Muscle of leg (tissue), 11 donors: ENCODE data around the gene CTNNB1. TPM values are rescaled to one million over a fixed set of nuclear protein-coding genes. Genes with fewer than 3 reads are reported as not detected.

ENCODE experiments used
- DNase-seq: peaks from one replicate; pipeline ENCODE4 v3.0.0; 2013
- H3K27ac ChIP-seq: one replicate; pipeline ENCODE4 v1.5.1; 2013; ENCODE audit warnings: mild to moderate bottlenecking, low read length, control low read depth
- H3K27me3 ChIP-seq: one replicate; pipeline ENCODE4 v1.6.1; 2013; ENCODE audit warnings: low read length; ENCODE audit not compliant: control insufficient read depth, insufficient read depth
- H3K36me3 ChIP-seq: one replicate; pipeline ENCODE4 v1.6.1; 2013; ENCODE audit warnings: low read length; ENCODE audit not compliant: control insufficient read depth, insufficient read depth
- H3K4me1 ChIP-seq: one replicate; pipeline ENCODE4 v1.6.1; 2013; ENCODE audit warnings: low read length; ENCODE audit not compliant: control insufficient read depth, insufficient read depth
- H3K4me3 ChIP-seq: one replicate; pipeline ENCODE4 v1.5.1; 2013; ENCODE audit warnings: low read length, control low read depth
- H3K9me3 ChIP-seq: replicated peaks from 2 replicates; pipeline ENCODE4 v1.6.1; 2013; ENCODE audit warnings: low read depth, low read length; ENCODE audit not compliant: control insufficient read depth
- WGBS: methylation state at CpG from one replicate; pipeline ENCODE4 v1.1.5; 2013; ENCODE audit warnings: missing lambda C conversion rate; ENCODE audit not compliant: insufficient coverage; 5-methylcytosine and 5-hydroxymethylcytosine counted together
- polyA plus RNA-seq, 8 donors: library from polyadenylated mRNA; unstranded; fragments of 120-200 nt; gene quantifications; one replicate each; pipeline versions ENCODE4 v1.2.1 to v1.2.3, GENCODE V29; 2013; ENCODE audit warnings: inconsistent platforms in 1 of 8, low replicate concordance in 1 of 8; ENCODE audit not compliant: insufficient read length in 8 of 8, insufficient read depth in 1 of 8
- total RNA-seq: library from RNA; stranded (reverse); fragments of 120-200 nt; gene quantifications from one replicate; pipeline ENCODE4 v1.2.4, GENCODE V29; 2013

Gene CTNNB1
- total and polyA plus RNA-seq, 9 donors, result 272 to 390 (median 327) TPM

GRCh38 chr3:41167722-41168497 is 31.4 kb upstream of the CTNNB1 start:
- 88% methylated on average over 7 of the region's 8 CpGs for WGBS
- Histone ChIP-seq H3K27ac (no peak overlapping the region), H3K4me1 (peaks cover 4% of the 10 kb centered on the region), H3K4me3 (no peak overlapping the region), H3K36me3 (no peaks in the 10 kb centered on the region), H3K9me3 (no peaks in the 10 kb centered on the region), H3K27me3 (no peaks in the 10 kb centered on the region)
- no peak for DNase-seq

- Histone ChIP-seq H3K9me3 (no peaks in the 10 kb centered on the region), H3K27me3 (no peaks in the 10 kb centered on the region), H3K4me1 (peaks cover 11% of the 10 kb centered on the region), H3K36me3 (no peaks in the 10 kb centered on the region), H3K27ac (no peak overlapping the region), H3K4me3 (no peak overlapping the region)
- 80% methylated on average over 2 of the region's 5 CpGs for WGBS
- peak; percentile 20 for DNase-seq
Measured at GRCh38 chr3:41169023-41169422, 30.3 kb upstream of the CTNNB1 start.

- Histone ChIP-seq H3K9me3 (no peaks in the 10 kb centered on the region), H3K4me3 (no peak overlapping the region), H3K27me3 (no peaks in the 10 kb centered on the region), H3K36me3 (no peaks in the 10 kb centered on the region), H3K4me1 (peaks cover 40% of the 10 kb centered on the region), H3K27ac (peak overlapping the region; percentile 70)
- DNase-seq, result peak; percentile 63
- 80% methylated on average over 4 of the region's 7 CpGs for WGBS
Measured at GRCh38 chr3:41173926-41174885, 25.1 kb upstream of the CTNNB1 start.

- WGBS, result 55% methylated on average over 1 of the region's 1 CpG
- no peaks in the 10 kb centered on the region for H3K9me3 ChIP-seq
Measured at GRCh38 chr3:41175365-41175764, 23.9 kb upstream of the CTNNB1 start.

GRCh38 chr3:41176596-41176995 is 22.7 kb upstream of the CTNNB1 start:
- Histone ChIP-seq H3K9me3 (no peaks in the 10 kb centered on the region), H3K27ac (no peak overlapping the region), H3K36me3 (no peaks in the 10 kb centered on the region), H3K27me3 (no peaks in the 10 kb centered on the region), H3K4me3 (no peak overlapping the region), H3K4me1 (peaks cover 38% of the 10 kb centered on the region)
- DNase-seq, result peak; percentile 32
- no CpG with 5 or more reads among the region's 3 CpGs for WGBS

More at GRCh38 chr3:41175365-41175764, 23.9 kb upstream of the CTNNB1 start:
- Histone ChIP-seq H3K27ac (no peak overlapping the region), H3K4me3 (no peak overlapping the region), H3K36me3 (no peaks in the 10 kb centered on the region), H3K27me3 (no peaks in the 10 kb centered on the region), H3K4me1 (peaks cover 38% of the 10 kb centered on the region)
- no peak for DNase-seq

- Histone ChIP-seq H3K4me3 (no peak overlapping the region), H3K27me3 (no peaks in the 10 kb centered on the region), H3K27ac (no peak overlapping the region), H3K4me1 (peaks cover 36% of the 10 kb centered on the region), H3K36me3 (no peaks in the 10 kb centered on the region), H3K9me3 (no peaks in the 10 kb centered on the region)
- DNase-seq, result no peak
- 83% methylated on average over 1 of the region's 2 CpGs for WGBS
Measured at GRCh38 chr3:41178576-41178975, 20.7 kb upstream of the CTNNB1 start.

- H3K4me1 ChIP-seq, result peaks cover 21% of the 10 kb centered on the region
- H3K27ac ChIP-seq, result no peak overlapping the region
- DNase-seq, result no peak
- WGBS, result no CpG with 5 or more reads among the region's 2 CpGs
- no peaks in the 10 kb centered on the region for H3K9me3 ChIP-seq
- H3K4me3 ChIP-seq, result no peak overlapping the region
- H3K36me3 ChIP-seq, result no peaks in the 10 kb centered on the region
- H3K27me3 ChIP-seq, result no peaks in the 10 kb centered on the region
Measured at GRCh38 chr3:41180396-41180795, 18.9 kb upstream of the CTNNB1 start.

GRCh38 chr3:41182504-41183059 is 16.7 kb upstream of the CTNNB1 start:
- Histone ChIP-seq H3K4me3 (no peak overlapping the region), H3K36me3 (no peaks in the 10 kb centered on the region), H3K27me3 (no peaks in the 10 kb centered on the region), H3K9me3 (no peaks in the 10 kb centered on the region), H3K27ac (no peak overlapping the region), H3K4me1 (no peaks in the 10 kb centered on the region)
- 71% methylated on average over 2 of the region's 5 CpGs for WGBS
- no peak for DNase-seq

GRCh38 chr3:41184394-41184793 is 14.9 kb upstream of the CTNNB1 start:
- Histone ChIP-seq H3K36me3 (no peaks in the 10 kb centered on the region), H3K27me3 (no peaks in the 10 kb centered on the region), H3K9me3 (no peaks in the 10 kb centered on the region), H3K4me3 (no peak overlapping the region), H3K4me1 (no peaks in the 10 kb centered on the region), H3K27ac (no peak overlapping the region)
- WGBS, result no CpG with 5 or more reads among the region's 1 CpG
- DNase-seq, result no peak

- no CpG with 5 or more reads among the region's 1 CpG for WGBS
Measured at GRCh38 chr3:41186297-41186696, 13.0 kb upstream of the CTNNB1 start.

More at GRCh38 chr3:41186297-41186696, 13.0 kb upstream of the CTNNB1 start:
- Histone ChIP-seq H3K36me3 (no peaks in the 10 kb centered on the region), H3K4me1 (no peaks in the 10 kb centered on the region), H3K4me3 (no peak overlapping the region), H3K27me3 (no peaks in the 10 kb centered on the region), H3K27ac (no peak overlapping the region), H3K9me3 (no peaks in the 10 kb centered on the region)
- no peak for DNase-seq
